ENCODE results near the gene CARS1. TPM values are rescaled to one million over a fixed set of nuclear protein-coding genes. Genes with fewer than 3 reads are reported as not detected.
"Not testable (repeated sequence)": the region's sequence is repeated elsewhere in the genome, so short reads cannot be mapped to it uniquely, and the experiment has no call there.

CARS1 gene
- total RNA-seq, 1 experiment from 2014 or later = 57.2 TPM

- DNase-seq = no peak
- Histone ChIP-seq H3K36me3 (no peaks in the 10 kb centered on the region), H3K9me3 (no peaks in the 10 kb centered on the region), H3K27me3 (no peaks in the 10 kb centered on the region), H3K4me3 (no peak overlapping the region)
These were observed 20.1 kb upstream of the CARS1 start for GRCh38 chr11:3077189-3077836.

GRCh38 chr11:3074912-3075589, 17.8 kb upstream of the CARS1 start:
- no peak for DNase-seq
- Histone ChIP-seq H3K4me3 (no peak overlapping the region), H3K9me3 (no peaks in the 10 kb centered on the region), H3K36me3 (no peaks in the 10 kb centered on the region), H3K27me3 (no peaks in the 10 kb centered on the region)

GRCh38 chr11:3073029-3073435, 15.8 kb upstream of the CARS1 start:
- no peaks in the 10 kb centered on the region for H3K36me3 ChIP-seq
- no peak overlapping the region for H3K4me3 ChIP-seq
- DNase-seq = no peak
- H3K9me3 ChIP-seq = no peaks in the 10 kb centered on the region
- no peaks in the 10 kb centered on the region for H3K27me3 ChIP-seq

- no peaks in the 10 kb centered on the region for H3K36me3 ChIP-seq
- no peaks in the 10 kb centered on the region for H3K9me3 ChIP-seq
- H3K27me3 ChIP-seq = no peaks in the 10 kb centered on the region
- H3K4me3 ChIP-seq = no peak overlapping the region
- no peak for DNase-seq
These were observed 12.2 kb upstream of the CARS1 start for GRCh38 chr11:3069425-3069824.

GRCh38 chr11:3066308-3066707, 9.1 kb upstream of the CARS1 start:
- not testable (repeated sequence) for DNase-seq, H3K36me3 ChIP-seq, H3K27me3 ChIP-seq, H3K4me3 ChIP-seq, H3K9me3 ChIP-seq

GRCh38 chr11:3064709-3065108, 7.5 kb upstream of the CARS1 start:
- not testable (repeated sequence) for H3K27me3 ChIP-seq, H3K36me3 ChIP-seq, H3K4me3 ChIP-seq, H3K9me3 ChIP-seq, DNase-seq

- not testable (repeated sequence) for H3K27me3 ChIP-seq, H3K36me3 ChIP-seq, H3K9me3 ChIP-seq, H3K4me3 ChIP-seq, DNase-seq
These were observed 6.7 kb upstream of the CARS1 start for GRCh38 chr11:3063876-3064275.

GRCh38 chr11:3063432-3063831, 6.2 kb upstream of the CARS1 start:
- not testable (repeated sequence) for H3K36me3 ChIP-seq, H3K27me3 ChIP-seq, DNase-seq, H3K9me3 ChIP-seq, H3K4me3 ChIP-seq

- Histone ChIP-seq H3K9me3 (no peaks in the 10 kb centered on the region), H3K36me3 (no peaks in the 10 kb centered on the region), H3K4me3 (no peak overlapping the region), H3K27me3 (no peaks in the 10 kb centered on the region)
- DNase-seq = no peak
These were observed 3.3 kb upstream of the CARS1 start for GRCh38 chr11:3060436-3061025.

- Histone ChIP-seq H3K27me3 (no peaks in the 10 kb centered on the region), H3K36me3 (peaks cover 5% of the 10 kb centered on the region), H3K9me3 (no peaks in the 10 kb centered on the region), H3K4me3 (no peak overlapping the region)
- DNase-seq = peak; percentile 92
These were observed 1.8 kb upstream of the CARS1 start for GRCh38 chr11:3058753-3059664.

- H3K36me3 ChIP-seq = peaks cover 20% of the 10 kb centered on the region
- no peaks in the 10 kb centered on the region for H3K27me3 ChIP-seq
- DNase-seq = no peak
- H3K4me3 ChIP-seq = peak overlapping the region; percentile 92
- H3K9me3 ChIP-seq = no peaks in the 10 kb centered on the region
These were observed 741 bp downstream of the CARS1 start for GRCh38 chr11:3056296-3057068.

- no peak for DNase-seq
- no peaks in the 10 kb centered on the region for H3K9me3 ChIP-seq
These were observed 1.3 kb downstream of the CARS1 start for GRCh38 chr11:3055891-3056290.

GRCh38 chr11:3052567-3052966, 4.7 kb downstream of the CARS1 start:
- Histone ChIP-seq H3K27me3 (no peaks in the 10 kb centered on the region), H3K9me3 (no peaks in the 10 kb centered on the region), H3K36me3 (peaks cover 25% of the 10 kb centered on the region), H3K4me3 (no peak overlapping the region)
- no peak for DNase-seq

More at GRCh38 chr11:3055891-3056290, 1.3 kb downstream of the CARS1 start:
- H3K36me3 ChIP-seq = peaks cover 20% of the 10 kb centered on the region
- peak overlapping the region; percentile 92 for H3K4me3 ChIP-seq
- H3K27me3 ChIP-seq = no peaks in the 10 kb centered on the region

GRCh38 chr11:3052109-3052479, 5.1 kb downstream of the CARS1 start:
- H3K27me3 ChIP-seq = no peaks in the 10 kb centered on the region
- DNase-seq = no peak
- no peak overlapping the region for H3K4me3 ChIP-seq
- peaks cover 25% of the 10 kb centered on the region for H3K36me3 ChIP-seq
- H3K9me3 ChIP-seq = no peaks in the 10 kb centered on the region

- no peak for DNase-seq
- H3K4me3 ChIP-seq = no peak overlapping the region
- H3K9me3 ChIP-seq = no peaks in the 10 kb centered on the region
- peaks cover 29% of the 10 kb centered on the region for H3K36me3 ChIP-seq
- no peaks in the 10 kb centered on the region for H3K27me3 ChIP-seq
These were observed 5.8 kb downstream of the CARS1 start for GRCh38 chr11:3051196-3052108.
